ENCODE results near the gene RANBP10. TPM values are rescaled to one million over a fixed set of nuclear protein-coding genes. Genes with fewer than 3 reads are reported as not detected.

RANBP10 gene
- total RNA-seq, 1 donor from 2014 or later = 21.7 TPM

DNA sequence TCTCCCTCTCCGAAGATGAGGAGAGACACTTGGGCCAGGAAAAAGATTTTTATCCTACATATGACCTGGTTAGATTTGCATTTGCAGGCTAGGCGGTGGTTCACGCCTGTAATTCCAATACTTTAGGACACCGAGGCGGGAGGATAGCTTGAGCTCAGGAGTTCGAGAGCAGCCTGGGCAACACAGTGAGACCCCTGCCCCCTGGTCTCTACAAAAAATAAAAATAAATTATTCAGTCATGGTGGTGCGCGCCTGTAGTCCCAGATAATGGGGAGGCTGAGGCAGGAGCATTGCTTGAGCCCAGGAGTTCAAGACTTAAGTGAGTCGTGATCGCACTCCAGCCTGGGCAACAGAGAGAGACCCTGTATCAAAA is 27.9 kb upstream of the RANBP10 start:
- Mint-ChIP-seq H3K4me1 (peaks cover 15% of the 10 kb centered on the region), H3K4me3 (peak overlapping the region; percentile 91), H3K9me3 (no peaks in the 10 kb centered on the region), H3K36me3 (ENCODE audit: low read depth) (no peaks in the 10 kb centered on the region), H3K27me3 (ENCODE audit: low read depth) (no peaks in the 10 kb centered on the region), H3K27ac (ENCODE audit: unreplicated experiment) (peak overlapping the region; percentile 28)
- no peak for DNase-seq (ENCODE audit: low read depth, low spot score)
- TF ChIP-seq, protein P1, sequence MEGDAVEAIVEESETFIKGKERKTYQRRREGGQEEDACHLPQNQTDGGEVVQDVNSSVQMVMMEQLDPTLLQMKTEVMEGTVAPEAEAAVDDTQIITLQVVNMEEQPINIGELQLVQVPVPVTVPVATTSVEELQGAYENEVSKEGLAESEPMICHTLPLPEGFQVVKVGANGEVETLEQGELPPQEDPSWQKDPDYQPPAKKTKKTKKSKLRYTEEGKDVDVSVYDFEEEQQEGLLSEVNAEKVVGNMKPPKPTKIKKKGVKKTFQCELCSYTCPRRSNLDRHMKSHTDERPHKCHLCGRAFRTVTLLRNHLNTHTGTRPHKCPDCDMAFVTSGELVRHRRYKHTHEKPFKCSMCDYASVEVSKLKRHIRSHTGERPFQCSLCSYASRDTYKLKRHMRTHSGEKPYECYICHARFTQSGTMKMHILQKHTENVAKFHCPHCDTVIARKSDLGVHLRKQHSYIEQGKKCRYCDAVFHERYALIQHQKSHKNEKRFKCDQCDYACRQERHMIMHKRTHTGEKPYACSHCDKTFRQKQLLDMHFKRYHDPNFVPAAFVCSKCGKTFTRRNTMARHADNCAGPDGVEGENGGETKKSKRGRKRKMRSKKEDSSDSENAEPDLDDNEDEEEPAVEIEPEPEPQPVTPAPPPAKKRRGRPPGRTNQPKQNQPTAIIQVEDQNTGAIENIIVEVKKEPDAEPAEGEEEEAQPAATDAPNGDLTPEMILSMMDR (conservative IDR thresholded peaks at IDR 0.05) = no peak

DNA sequence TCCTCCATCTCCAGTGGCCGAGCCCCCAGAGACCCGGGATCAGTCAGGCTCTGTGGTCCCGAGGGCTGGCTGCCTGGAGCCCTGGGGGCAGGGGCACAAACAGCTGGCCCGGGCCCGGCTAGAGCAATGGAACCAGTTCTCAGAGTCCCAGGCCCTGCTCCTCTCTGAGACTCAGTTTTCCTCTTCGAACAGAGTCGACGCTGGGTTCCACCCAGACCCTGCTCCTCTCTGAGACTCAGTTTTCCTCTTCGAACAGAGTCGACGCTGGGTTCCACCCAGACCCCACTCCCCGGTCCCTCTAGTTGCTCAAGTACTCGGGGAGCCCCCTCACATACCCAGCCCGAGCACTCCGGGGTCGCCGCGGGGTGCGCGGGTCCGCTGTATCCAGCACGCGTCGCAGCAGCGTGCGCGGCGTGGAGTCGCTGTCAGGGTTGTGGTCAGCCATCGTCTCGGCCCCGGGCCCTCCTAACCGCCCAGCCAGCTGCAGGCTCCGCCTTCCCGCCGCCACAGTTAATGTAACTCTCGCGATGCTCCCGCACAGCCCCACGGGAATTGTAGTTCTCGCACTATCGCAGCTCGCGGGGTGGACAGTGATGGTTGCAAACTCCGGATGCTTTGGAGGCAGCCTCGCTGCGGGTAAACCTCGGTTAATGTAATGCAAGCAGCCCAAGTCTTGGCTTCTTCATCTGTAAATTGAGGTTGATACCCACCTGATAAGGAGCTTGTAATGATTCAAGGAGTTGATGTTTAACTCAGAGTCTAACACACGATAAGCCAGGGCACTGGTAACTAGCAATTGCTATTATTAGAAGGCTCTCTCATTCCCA is 27.3 kb upstream of the RANBP10 start:
- Mint-ChIP-seq H3K4me1 (peaks cover 15% of the 10 kb centered on the region), H3K27me3 (ENCODE audit: low read depth) (no peaks in the 10 kb centered on the region), H3K27ac (ENCODE audit: unreplicated experiment) (peak overlapping the region; percentile 28), H3K4me3 (peak overlapping the region; percentile 91), H3K9me3 (no peaks in the 10 kb centered on the region), H3K36me3 (ENCODE audit: low read depth) (no peaks in the 10 kb centered on the region)
- TF ChIP-seq, protein P1 (conservative IDR thresholded peaks at IDR 0.05) = no peak
- DNase-seq (ENCODE audit: low read depth, low spot score) = peak; percentile 94

DNA sequence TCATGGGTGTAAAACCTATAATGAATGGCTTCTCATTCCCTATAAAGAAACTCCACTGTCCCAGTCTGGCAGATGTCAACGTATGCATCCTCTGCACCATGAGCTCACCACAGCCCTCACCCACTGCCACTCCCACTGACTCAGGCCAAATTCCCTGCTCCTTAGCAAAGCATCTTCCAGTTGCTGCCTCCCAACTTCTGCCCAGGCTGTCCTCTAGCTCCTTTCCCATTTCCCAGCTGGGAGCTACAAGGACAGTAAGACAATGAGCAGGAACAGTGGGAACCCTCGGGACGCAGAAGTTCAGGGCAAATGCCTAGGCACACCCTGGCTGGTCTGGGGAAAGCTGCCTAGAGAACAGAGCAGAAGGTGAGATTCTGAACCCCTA is 26.7 kb upstream of the RANBP10 start:
- H3K4me1 Mint-ChIP-seq = peaks cover 15% of the 10 kb centered on the region
- peak overlapping the region; percentile 57 for H3K27ac Mint-ChIP-seq (ENCODE audit: unreplicated experiment)
- TF ChIP-seq, protein P1 (conservative IDR thresholded peaks at IDR 0.05) = no peak
- H3K9me3 Mint-ChIP-seq = no peaks in the 10 kb centered on the region
- H3K27me3 Mint-ChIP-seq (ENCODE audit: low read depth) = no peaks in the 10 kb centered on the region
- H3K4me3 Mint-ChIP-seq = peak overlapping the region; percentile 91
- H3K36me3 Mint-ChIP-seq (ENCODE audit: low read depth) = no peaks in the 10 kb centered on the region
- no peak for DNase-seq (ENCODE audit: low read depth, low spot score)

DNA sequence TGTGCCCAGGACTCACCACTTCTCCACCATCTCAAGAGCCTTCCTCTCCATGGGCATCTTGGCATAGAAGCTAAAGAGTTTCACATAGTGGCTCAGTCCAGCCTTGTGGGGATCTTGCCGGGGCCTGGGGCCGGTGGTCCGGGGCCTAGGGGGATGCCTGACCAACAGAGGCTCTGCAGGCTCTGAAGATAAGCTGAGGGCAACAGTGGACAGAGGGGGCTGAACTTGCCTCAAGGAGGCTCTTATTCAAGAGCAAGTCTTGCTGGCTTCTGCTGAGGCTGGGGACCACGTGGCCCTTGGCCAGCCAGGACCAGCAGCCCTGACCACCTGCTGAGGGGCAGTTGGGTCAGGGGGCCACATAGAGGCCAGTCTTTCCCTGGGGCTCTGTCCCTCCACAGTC is 22.3 kb upstream of the RANBP10 start:
- TF ChIP-seq, protein P1 (conservative IDR thresholded peaks at IDR 0.05) = no peak
- H3K4me3 Mint-ChIP-seq = no peak overlapping the region
- H3K4me1 Mint-ChIP-seq = peaks cover 10% of the 10 kb centered on the region
- no peaks in the 10 kb centered on the region for H3K27me3 Mint-ChIP-seq (ENCODE audit: low read depth)
- DNase-seq (ENCODE audit: low read depth, low spot score) = no peak
- peaks cover 4% of the 10 kb centered on the region for H3K36me3 Mint-ChIP-seq (ENCODE audit: low read depth)
- no peak overlapping the region for H3K27ac Mint-ChIP-seq (ENCODE audit: unreplicated experiment)
- no peaks in the 10 kb centered on the region for H3K9me3 Mint-ChIP-seq

DNA sequence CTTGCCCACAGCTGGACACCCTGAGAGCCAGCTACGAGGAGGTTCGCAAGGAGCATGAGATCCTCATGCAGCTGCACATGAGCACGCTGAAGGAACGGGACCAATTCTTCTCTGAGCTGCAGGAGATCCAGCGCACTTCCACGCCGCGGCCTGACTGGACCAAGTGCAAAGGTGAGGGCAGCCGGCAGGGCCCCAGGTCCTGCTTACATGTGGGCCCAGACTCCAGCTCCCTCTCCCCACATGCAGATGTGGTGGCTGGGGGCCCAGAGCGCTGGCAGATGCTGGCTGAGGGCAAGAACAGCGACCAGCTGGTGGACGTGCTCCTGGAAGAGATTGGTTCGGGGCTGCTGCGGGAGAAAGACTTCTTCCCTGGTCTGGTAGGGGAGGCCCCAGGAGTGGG is 19.5 kb upstream of the RANBP10 start:
- Mint-ChIP-seq H3K9me3 (no peaks in the 10 kb centered on the region), H3K4me1 (no peaks in the 10 kb centered on the region), H3K4me3 (no peak overlapping the region), H3K36me3 (ENCODE audit: low read depth) (peaks cover 4% of the 10 kb centered on the region), H3K27me3 (ENCODE audit: low read depth) (no peaks in the 10 kb centered on the region), H3K27ac (ENCODE audit: unreplicated experiment) (no peak overlapping the region)
- no peak for DNase-seq (ENCODE audit: low read depth, low spot score)
- TF ChIP-seq, protein P1 (conservative IDR thresholded peaks at IDR 0.05) = no peak
